ENCODE data around the gene CCNY.

CCNY gene

GRCh38 chr10:35331894-35332640 is 4.2 kb upstream of the CCNY start:
- DNase-seq (ENCODE audit: low read depth in 2 of 2) = no peak

GRCh38 chr10:35334297-35334696 is 2.0 kb upstream of the CCNY start:
- DNase-seq (ENCODE audit: low read depth in 2 of 2) = no peak

GRCh38 chr10:35335133-35336083 is 901 bp upstream of the CCNY start:
- DNase-seq (ENCODE audit: low read depth in 2 of 2) = peak in 1 of 2 donors; percentile 14

GRCh38 chr10:35336921-35337823 is 863 bp downstream of the CCNY start:
- DNase-seq (ENCODE audit: low read depth in 2 of 2) = peak in 1 of 2 donors; percentile 28

GRCh38 chr10:35339942-35340341 is 3.6 kb downstream of the CCNY start:
- no peak for DNase-seq (ENCODE audit: low read depth in 2 of 2)

- no peak for DNase-seq (ENCODE audit: low read depth in 2 of 2)
Observed at GRCh38 chr10:35340975-35341374, 4.7 kb downstream of the CCNY start.

GRCh38 chr10:35341521-35341920 is 5.2 kb downstream of the CCNY start:
- no peak for DNase-seq (ENCODE audit: low read depth in 2 of 2)

- no peak for DNase-seq (ENCODE audit: low read depth in 2 of 2)
Observed at GRCh38 chr10:35342183-35342753, 6.0 kb downstream of the CCNY start.

- no peak for DNase-seq (ENCODE audit: low read depth in 2 of 2)
Observed at GRCh38 chr10:35343739-35344138, 7.4 kb downstream of the CCNY start.

- no peak for DNase-seq (ENCODE audit: low read depth in 2 of 2)
Observed at GRCh38 chr10:35345383-35345742, 9.1 kb downstream of the CCNY start.

GRCh38 chr10:35346248-35346647 is 9.9 kb downstream of the CCNY start:
- DNase-seq (ENCODE audit: low read depth in 2 of 2) = no peak

GRCh38 chr10:35347121-35347562 is 10.8 kb downstream of the CCNY start:
- DNase-seq (ENCODE audit: low read depth in 2 of 2) = no peak

GRCh38 chr10:35347899-35348608 is 11.7 kb downstream of the CCNY start:
- no peak for DNase-seq (ENCODE audit: low read depth in 2 of 2)

- no peak for DNase-seq (ENCODE audit: low read depth in 2 of 2)
Observed at GRCh38 chr10:35348609-35349388, 12.5 kb downstream of the CCNY start.

- no peak for DNase-seq (ENCODE audit: low read depth in 2 of 2)
Observed at GRCh38 chr10:35349389-35349915, 13.1 kb downstream of the CCNY start.

GRCh38 chr10:35351021-35351420 is 14.7 kb downstream of the CCNY start:
- no peak for DNase-seq (ENCODE audit: low read depth in 2 of 2)

GRCh38 chr10:35352097-35352496 is 15.8 kb downstream of the CCNY start:
- DNase-seq (ENCODE audit: low read depth in 2 of 2) = no peak

- no peak for DNase-seq (ENCODE audit: low read depth in 2 of 2)
Observed at GRCh38 chr10:35352512-35352911, 16.2 kb downstream of the CCNY start.

- DNase-seq (ENCODE audit: low read depth in 2 of 2) = no peak
Observed at GRCh38 chr10:35353395-35353794, 17.1 kb downstream of the CCNY start.

- no peak for DNase-seq (ENCODE audit: low read depth in 2 of 2)
Observed at GRCh38 chr10:35353805-35354204, 17.5 kb downstream of the CCNY start.

All from stimulated activated CD4-positive, alpha-beta T cell treated with anti-CD3 and anti-CD28 coated beads, Interleukin-1b, Interleukin-23, amount 100 ng/mL, for 4 hours (primary cell).